Astrocyte of the spinal cord (primary cell): ENCODE data around the gene NUP188.

Source experiments
- DNase-seq: peaks from one replicate; pipeline ENCODE4 v3.0.0; 2011; ENCODE audit warnings: low read depth, low spot score
- H3K4me3 ChIP-seq: 2 replicates; pipeline ENCODE4 v1.5.1; 2011; ENCODE audit warnings: low read depth, mild to moderate bottlenecking, low read length, moderate library complexity
- CTCF ChIP-seq: IDR thresholded peaks from 2 replicates; pipeline ENCODE4 v1.5.1; 2012; ENCODE audit warnings: low read depth, mild to moderate bottlenecking, low read length, inconsistent platforms
- in situ Hi-C: cut with HindIII; loops from 2 replicates; pipeline ENCODE4 v1.10.0; 2017; ENCODE audit warnings: low sequenced_read_pairs

Gene NUP188

DNA sequence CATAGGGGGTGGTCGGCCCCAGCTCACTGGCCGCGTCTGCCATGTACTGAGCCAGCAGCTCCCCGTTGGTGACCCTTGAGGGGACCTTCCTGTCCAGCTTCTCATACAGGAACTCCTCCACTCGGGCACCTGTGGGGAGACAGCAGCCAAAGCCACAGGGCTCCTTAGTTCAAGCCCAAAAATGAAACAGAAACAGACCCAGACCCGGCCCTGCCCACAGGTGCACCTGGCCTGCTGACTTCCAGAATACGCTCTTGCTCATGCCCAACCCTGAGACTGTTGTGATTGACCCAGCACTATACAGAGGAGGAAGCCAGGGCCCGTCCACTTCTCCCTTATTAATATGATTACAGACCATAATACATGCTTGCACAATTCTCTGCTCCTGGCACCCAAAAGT is 73.6 kb downstream of the NUP188 start:
- in situ Hi-C loops, result no loop called here
- DNase-seq, result no peak
- H3K4me3 ChIP-seq, result no peak overlapping the region
- no peak for TF ChIP-seq CTCF

- TF ChIP-seq CTCF, result no peak
Observed at GRCh38 chr9:129022037-129022436, 74.5 kb downstream of the NUP188 start.

DNA sequence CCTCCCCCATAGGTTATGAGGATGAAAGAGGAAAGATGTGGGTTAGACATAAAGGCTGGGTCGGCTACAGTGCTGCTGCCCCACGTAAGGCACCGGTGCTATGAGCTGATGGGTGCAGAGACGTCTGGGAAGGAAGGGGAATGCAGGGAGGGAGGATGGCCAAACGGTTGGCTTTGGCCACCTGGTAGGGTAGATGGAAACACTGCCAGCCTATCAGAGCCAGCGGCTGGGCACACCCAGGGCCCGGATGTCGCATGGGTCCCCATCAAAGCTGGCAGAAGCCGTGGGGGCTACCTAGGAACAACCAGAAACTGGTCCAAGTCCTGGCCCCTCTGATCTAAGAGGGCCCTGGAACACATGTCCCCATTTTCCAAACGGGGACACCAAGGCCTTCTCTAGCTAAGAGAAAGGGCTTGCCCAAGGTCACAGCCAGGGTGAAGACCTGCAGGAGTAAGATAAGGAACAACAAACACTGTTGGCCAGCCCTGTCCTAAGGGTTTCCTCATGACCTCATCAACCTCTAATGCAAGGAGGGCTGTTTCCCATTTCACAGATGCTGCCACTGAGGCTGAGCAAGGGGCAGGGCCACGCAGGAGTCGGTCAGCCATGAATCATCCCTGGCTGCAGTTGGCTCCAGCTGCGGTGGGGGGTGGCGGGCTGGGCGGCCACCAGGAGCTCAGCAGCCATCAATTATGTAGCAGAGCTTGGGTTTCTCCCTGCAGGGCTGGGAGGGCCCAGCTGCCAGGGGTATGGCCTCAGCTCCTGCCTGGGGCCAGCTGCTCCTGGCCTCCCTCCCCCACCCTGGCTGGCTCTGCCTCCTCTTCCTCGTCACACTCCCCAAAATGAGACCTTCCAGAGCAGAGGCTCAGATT is 75.8 kb downstream of the NUP188 start:
- TF ChIP-seq CTCF, result no peak
- in situ Hi-C loops, result no loop called here
- peak; percentile 84 for DNase-seq
- no peak overlapping the region for H3K4me3 ChIP-seq

More at GRCh38 chr9:129022037-129022436, 74.5 kb downstream of the NUP188 start:
- in situ Hi-C loops, result no loop called here
- DNase-seq, result no peak
- no peak overlapping the region for H3K4me3 ChIP-seq

DNA sequence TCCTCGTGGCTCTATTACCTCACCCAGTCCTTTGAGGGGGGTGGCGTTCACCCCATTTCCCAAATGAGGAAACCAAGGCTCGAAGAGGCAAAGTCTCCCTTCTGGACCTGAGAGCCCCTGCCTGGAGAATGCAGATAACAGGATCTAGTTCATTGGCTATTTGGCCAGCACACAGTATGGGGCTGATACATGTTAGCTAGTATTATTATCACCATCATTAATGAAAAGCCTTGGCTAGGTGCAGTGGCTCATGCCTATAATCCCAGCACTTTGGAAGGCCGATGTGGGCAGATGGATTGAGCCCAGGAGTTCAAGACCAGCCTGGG is 76.4 kb downstream of the NUP188 start:
- TF ChIP-seq CTCF, result no peak

GRCh38 chr9:129026442-129027223 is 79.1 kb downstream of the NUP188 start:
- DNase-seq, result peak; percentile 27
- in situ Hi-C loops, result no loop called here
- TF ChIP-seq CTCF, result no peak
- H3K4me3 ChIP-seq, result no peak overlapping the region

More for the DNA sequence above, 76.4 kb downstream of the NUP188 start:
- in situ Hi-C loops, result no loop called here
- no peak for DNase-seq
- no peak overlapping the region for H3K4me3 ChIP-seq

DNA sequence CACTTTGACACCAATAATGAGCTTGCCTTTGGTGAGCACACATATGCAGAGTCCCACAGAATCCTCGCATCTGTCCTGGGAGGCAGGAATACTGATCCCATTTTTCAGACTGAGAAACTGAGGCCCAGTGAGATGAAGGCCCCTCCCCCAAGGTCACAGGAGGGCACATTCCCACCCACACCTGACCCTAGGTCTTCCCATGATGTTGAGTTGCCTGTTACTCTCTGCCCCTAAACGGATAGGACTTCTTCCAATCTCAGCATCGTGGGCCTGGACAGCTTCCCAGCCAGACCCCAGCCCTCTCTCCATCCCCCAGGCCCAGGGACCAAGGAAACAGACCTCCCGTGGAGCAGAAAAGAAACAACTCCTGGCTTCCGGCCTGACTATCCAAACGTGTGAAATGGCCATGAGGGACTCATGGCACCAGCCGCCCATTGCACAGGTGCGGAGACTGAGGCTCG is 79.8 kb downstream of the NUP188 start:
- DNase-seq, result no peak
- in situ Hi-C loops, result no loop called here
- peak overlapping the region; percentile 69 for H3K4me3 ChIP-seq
- no peak for TF ChIP-seq CTCF
